Vagina (tissue), 2 donors: ENCODE data around the gene ANO7. TPM values are rescaled to one million over a fixed set of nuclear protein-coding genes. Genes with fewer than 3 reads are reported as not detected.

Source experiments
- DNase-seq, 2 donors: peaks; one replicate each; pipeline ENCODE4 v3.0.0-alpha.2; 2017; ENCODE audit errors: extremely low spot score in 2 of 2
- H3K27ac ChIP-seq: fragments of 200-600 bp; sonication (generic); one replicate; pipeline ENCODE4 v1.5.1; 2019
- H3K27me3 ChIP-seq: fragments of 200-600 bp; sonication (generic); one replicate; pipeline ENCODE4 v1.5.1; 2019
- H3K36me3 ChIP-seq, 2 donors: fragments of 200-600 bp; sonication (generic); one replicate each; pipeline ENCODE4 v1.5.1; 2017 to 2019
- H3K4me1 ChIP-seq: fragments of 200-600 bp; sonication (generic); one replicate; pipeline ENCODE4 v1.5.1; 2019
- H3K4me3 ChIP-seq, 2 donors: fragments of 200-600 bp; sonication (generic); 1 replicate in 1 of 2; 2 replicates in 1 of 2; pipeline ENCODE4 v1.5.1; 2016 to 2019
- H3K9me3 ChIP-seq: fragments of 200-600 bp; sonication (generic); one replicate; pipeline ENCODE4 v1.5.1; 2019
- CTCF ChIP-seq, 3 experiments: fragments of 450-650 bp in 2 of 3; fragments of 200-600 bp in 1 of 3; sonication (generic) in 1 of 3; IDR thresholded peaks; one replicate each; pipeline ENCODE4 v1.5.1; 2017 to 2019; ENCODE audit warnings: antibody characterized with exemption in 3 of 3, mild to moderate bottlenecking in 2 of 3, moderate library complexity in 2 of 3
- POLR2A ChIP-seq, 2 donors: fragments of 450-650 bp; IDR thresholded peaks; one replicate each; pipeline ENCODE4 v1.6.1; 2017; ENCODE audit warnings: antibody characterized with exemption in 2 of 2, mild to moderate bottlenecking in 2 of 2, moderate library complexity in 2 of 2
- POLR2AphosphoS5 ChIP-seq, 2 donors: sonication (generic); formaldehyde crosslinking; IDR thresholded peaks; one replicate each; pipeline ENCODE4 v1.9.0; 2017; ENCODE audit warnings: antibody characterized with exemption in 2 of 2, mild to moderate bottlenecking in 2 of 2, low read depth in 1 of 2; ENCODE audit not compliant: insufficient read depth in 1 of 2
- intact Hi-C: fragments of 100-400 bp; cut with DNase I; formaldehyde crosslinking; loops from one replicate; pipeline ENCODE4 v1.15.1; 2023
- total RNA-seq: library from RNA; depleted of rRNA; stranded (reverse); fragments of >200 nt; gene quantifications from one replicate; pipeline ENCODE4 v1.2.3, GENCODE V29; 2016

Gene ANO7
- total RNA-seq, 1 donor from 2014 or later = 0.98 TPM

GRCh38 chr2:241244368-241244767 is 55.9 kb downstream of the ANO7 start:
- intact Hi-C loops = no loop called here
- Histone ChIP-seq H3K9me3 (no peaks in the 10 kb centered on the region), H3K36me3 (peaks cover 0 to 91% of the 10 kb centered on the region in 2 donors), H3K4me3 (no peak overlapping the region), H3K27ac (no peak overlapping the region), H3K4me1 (no peaks in the 10 kb centered on the region), H3K27me3 (no peaks in the 10 kb centered on the region)
- TF ChIP-seq CTCF (IDR thresholded peaks at IDR 0.05) = no peak
- DNase-seq = no peak

GRCh38 chr2:241248289-241248688 is 59.8 kb downstream of the ANO7 start:
- Histone ChIP-seq H3K36me3 (peaks cover 7 to 98% of the 10 kb centered on the region in 2 donors), H3K4me3 (no peak overlapping the region), H3K27me3 (no peaks in the 10 kb centered on the region), H3K27ac (no peak overlapping the region), H3K4me1 (no peaks in the 10 kb centered on the region), H3K9me3 (no peaks in the 10 kb centered on the region)
- no peak for TF ChIP-seq POLR2A (IDR thresholded peaks at IDR 0.05)
- TF ChIP-seq POLR2AphosphoS5 (IDR thresholded peaks at IDR 0.05; ENCODE audit: insufficient read depth in 1 of 2, low read depth in 1 of 2) = no peak
- no peak for TF ChIP-seq CTCF (IDR thresholded peaks at IDR 0.05)
- no peak for DNase-seq
- intact Hi-C loops = no loop called here

- Histone ChIP-seq H3K4me3 (no peak overlapping the region), H3K27me3 (no peaks in the 10 kb centered on the region), H3K27ac (no peak overlapping the region), H3K9me3 (no peaks in the 10 kb centered on the region), H3K4me1 (no peaks in the 10 kb centered on the region), H3K36me3 (peaks cover 7 to 100% of the 10 kb centered on the region in 2 donors)
- no peak for TF ChIP-seq CTCF (IDR thresholded peaks at IDR 0.05)
- DNase-seq = no peak
- intact Hi-C loops = no loop called here
Observed at GRCh38 chr2:241248897-241249296, 60.4 kb downstream of the ANO7 start.

- Histone ChIP-seq H3K9me3 (no peaks in the 10 kb centered on the region), H3K27ac (no peak overlapping the region), H3K27me3 (no peaks in the 10 kb centered on the region), H3K4me3 (no peak overlapping the region), H3K36me3 (peaks cover 7 to 100% of the 10 kb centered on the region in 2 donors), H3K4me1 (no peaks in the 10 kb centered on the region)
- intact Hi-C loops = no loop called here
- no peak for TF ChIP-seq POLR2AphosphoS5 (IDR thresholded peaks at IDR 0.05; ENCODE audit: insufficient read depth in 1 of 2, low read depth in 1 of 2)
- no peak for TF ChIP-seq CTCF (IDR thresholded peaks at IDR 0.05)
- no peak for TF ChIP-seq POLR2A (IDR thresholded peaks at IDR 0.05)
- no peak for DNase-seq
Observed at GRCh38 chr2:241249654-241250053, 61.2 kb downstream of the ANO7 start.

- no peaks in the 10 kb centered on the region for H3K9me3 ChIP-seq
- no peak for DNase-seq
- TF ChIP-seq CTCF (IDR thresholded peaks at IDR 0.05) (no peak), POLR2AphosphoS5 (IDR thresholded peaks at IDR 0.05; ENCODE audit: insufficient read depth in 1 of 2, low read depth in 1 of 2) (no peak), POLR2A (IDR thresholded peaks at IDR 0.05) (no peak)
- H3K36me3 ChIP-seq = peaks cover 17 to 97% of the 10 kb centered on the region in 2 donors
- no peak overlapping the region for H3K27ac ChIP-seq
- no peaks in the 10 kb centered on the region for H3K27me3 ChIP-seq
- intact Hi-C loops = no loop called here
- H3K4me3 ChIP-seq = no peak overlapping the region
- H3K4me1 ChIP-seq = no peaks in the 10 kb centered on the region
Observed at GRCh38 chr2:241252778-241253475, 64.5 kb downstream of the ANO7 start.
